ENCODE data around the gene DDX39A.

Gene DDX39A

DNA sequence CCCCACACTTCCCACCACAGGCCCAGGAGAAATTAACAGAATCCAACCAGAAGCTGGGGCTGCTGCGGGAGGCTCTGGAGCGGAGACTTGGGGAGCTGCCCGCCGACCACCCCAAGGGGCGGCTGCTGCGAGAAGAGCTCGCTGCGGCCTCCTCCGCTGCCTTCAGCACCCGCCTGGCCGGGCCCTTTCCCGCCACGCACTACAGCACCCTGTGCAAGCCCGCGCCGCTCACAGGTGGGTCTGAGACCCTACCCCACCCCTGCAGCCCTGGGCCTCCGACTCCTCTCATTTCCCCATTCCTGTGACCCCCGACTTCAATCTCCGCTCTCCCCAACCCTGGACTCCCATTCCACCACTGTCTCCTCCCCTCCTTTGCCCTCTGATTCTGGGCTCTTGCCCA is 31.7 kb upstream of the DDX39A start:
- H2BK5ac ChIP-seq (ENCODE audit: low read depth, low read length, poor library complexity, severe bottlenecking), result no peak overlapping the region
- H2BK12ac ChIP-seq (ENCODE audit: low read length in 2 of 2), result no peak overlapping the region
- H3K79me1 ChIP-seq (replicated peaks; ENCODE audit: low read length, poor library complexity, severe bottlenecking), result peaks cover 8% of the 10 kb centered on the region
- H3K36me3 ChIP-seq (ENCODE audit: control insufficient read depth in 1 of 2, insufficient read depth in 2 of 2, low read depth in 1 of 2, low read length in 2 of 2), result peaks cover 68 to 73% of the 10 kb centered on the region in 2 experiments
- no peak overlapping the region for H3K27ac ChIP-seq (ENCODE audit: low read length, poor library complexity, severe bottlenecking)
- H3K14ac ChIP-seq (ENCODE audit: low read length in 2 of 2), result no peak overlapping the region
- H2BK15ac ChIP-seq (ENCODE audit: low read depth, poor library complexity, severe bottlenecking), result no peak overlapping the region
- no peak overlapping the region for H2AFZ ChIP-seq (ENCODE audit: low read depth, low read length)
- H3K18ac ChIP-seq (ENCODE audit: low read depth in 1 of 2, low read length in 2 of 2), result no peak overlapping the region
- H3K4me1 ChIP-seq (ENCODE audit: control insufficient read depth, insufficient read depth, low read depth, low read length), result peaks cover 3% of the 10 kb centered on the region
- H3K23ac ChIP-seq (ENCODE audit: low read length in 2 of 2), result no peak overlapping the region
- no peak overlapping the region for H4K8ac ChIP-seq (ENCODE audit: low read length)
- DNase-seq, result no peak
- H3K9ac ChIP-seq (ENCODE audit: low read length), result no peak overlapping the region
- no peaks in the 10 kb centered on the region for H3K9me3 ChIP-seq (ENCODE audit: control insufficient read depth, low read length)
- H3K4me3 ChIP-seq (ENCODE audit: insufficient read depth in 1 of 2, low read depth in 1 of 2, low read length in 2 of 2), result no peak overlapping the region
- no peak overlapping the region for H3K4ac ChIP-seq (ENCODE audit: low read depth in 1 of 2, low read length in 2 of 2)
- no peak overlapping the region for H2AK5ac ChIP-seq (ENCODE audit: low read length, severe bottlenecking)
- H4K91ac ChIP-seq (ENCODE audit: low read length), result no peak overlapping the region
- over 99% methylated on average over 19 of the region's 19 CpGs for WGBS
- no peaks in the 10 kb centered on the region for H3K27me3 ChIP-seq (ENCODE audit: control insufficient read depth in 1 of 2, insufficient read depth in 1 of 2, low read length in 2 of 2)
- H2BK120ac ChIP-seq (ENCODE audit: low read depth, low read length), result no peak overlapping the region
- no peak overlapping the region for H3K4me2 ChIP-seq (ENCODE audit: low read length, poor library complexity, severe bottlenecking)

GRCh38 chr19:14450168-14450874 is 31.2 kb upstream of the DDX39A start:
- peaks cover 8% of the 10 kb centered on the region for H3K79me1 ChIP-seq (replicated peaks; ENCODE audit: low read length, poor library complexity, severe bottlenecking)
- no peak overlapping the region for H4K91ac ChIP-seq (ENCODE audit: low read length)
- H3K4me2 ChIP-seq (ENCODE audit: low read length, poor library complexity, severe bottlenecking), result no peak overlapping the region
- no peak overlapping the region for H3K4me3 ChIP-seq (ENCODE audit: insufficient read depth in 1 of 2, low read depth in 1 of 2, low read length in 2 of 2)
- peak; percentile 55 for DNase-seq
- 77% methylated on average over 29 of the region's 30 CpGs for WGBS
- no peak overlapping the region for H2BK120ac ChIP-seq (ENCODE audit: low read depth, low read length)
- H3K4me1 ChIP-seq (ENCODE audit: control insufficient read depth, insufficient read depth, low read depth, low read length), result peaks cover 3% of the 10 kb centered on the region
- no peak overlapping the region for H2BK5ac ChIP-seq (ENCODE audit: low read depth, low read length, poor library complexity, severe bottlenecking)
- H3K9ac ChIP-seq (ENCODE audit: low read length), result no peak overlapping the region
- H2AK5ac ChIP-seq (ENCODE audit: low read length, severe bottlenecking), result no peak overlapping the region
- no peak overlapping the region for H3K23ac ChIP-seq (ENCODE audit: low read length in 2 of 2)
- no peak overlapping the region for H4K8ac ChIP-seq (ENCODE audit: low read length)
- no peaks in the 10 kb centered on the region for H3K27me3 ChIP-seq (ENCODE audit: control insufficient read depth in 1 of 2, insufficient read depth in 1 of 2, low read length in 2 of 2)
- H3K27ac ChIP-seq (ENCODE audit: low read length, poor library complexity, severe bottlenecking), result no peak overlapping the region
- H2BK15ac ChIP-seq (ENCODE audit: low read depth, poor library complexity, severe bottlenecking), result no peak overlapping the region
- no peaks in the 10 kb centered on the region for H3K9me3 ChIP-seq (ENCODE audit: control insufficient read depth, low read length)
- H3K14ac ChIP-seq (ENCODE audit: low read length in 2 of 2), result no peak overlapping the region
- peaks cover 66 to 73% of the 10 kb centered on the region in 2 experiments for H3K36me3 ChIP-seq (ENCODE audit: control insufficient read depth in 1 of 2, insufficient read depth in 2 of 2, low read depth in 1 of 2, low read length in 2 of 2)
- H2BK12ac ChIP-seq (ENCODE audit: low read length in 2 of 2), result no peak overlapping the region
- H3K4ac ChIP-seq (ENCODE audit: low read depth in 1 of 2, low read length in 2 of 2), result no peak overlapping the region
- H2AFZ ChIP-seq (ENCODE audit: low read depth, low read length), result no peak overlapping the region
- no peak overlapping the region for H3K18ac ChIP-seq (ENCODE audit: low read depth in 1 of 2, low read length in 2 of 2)

- Histone ChIP-seq H3K79me1 (replicated peaks; ENCODE audit: low read length, poor library complexity, severe bottlenecking) (peaks cover 8% of the 10 kb centered on the region), H3K23ac (ENCODE audit: low read length in 2 of 2) (no peak overlapping the region), H2BK15ac (ENCODE audit: low read depth, poor library complexity, severe bottlenecking) (no peak overlapping the region), H3K27me3 (ENCODE audit: control insufficient read depth in 1 of 2, insufficient read depth in 1 of 2, low read length in 2 of 2) (no peaks in the 10 kb centered on the region), H3K4ac (ENCODE audit: low read depth in 1 of 2, low read length in 2 of 2) (no peak overlapping the region), H3K14ac (ENCODE audit: low read length in 2 of 2) (no peak overlapping the region), H3K18ac (ENCODE audit: low read depth in 1 of 2, low read length in 2 of 2) (no peak overlapping the region), H3K36me3 (ENCODE audit: control insufficient read depth in 1 of 2, insufficient read depth in 2 of 2, low read depth in 1 of 2, low read length in 2 of 2) (peaks cover 72 to 74% of the 10 kb centered on the region in 2 experiments), H2AFZ (ENCODE audit: low read depth, low read length) (no peak overlapping the region), H3K9ac (ENCODE audit: low read length) (no peak overlapping the region), H3K27ac (ENCODE audit: low read length, poor library complexity, severe bottlenecking) (no peak overlapping the region), H4K8ac (ENCODE audit: low read length) (no peak overlapping the region), H3K4me3 (ENCODE audit: insufficient read depth in 1 of 2, low read depth in 1 of 2, low read length in 2 of 2) (no peak overlapping the region), H2AK5ac (ENCODE audit: low read length, severe bottlenecking) (no peak overlapping the region), H4K91ac (ENCODE audit: low read length) (no peak overlapping the region), H3K4me2 (ENCODE audit: low read length, poor library complexity, severe bottlenecking) (no peak overlapping the region), H2BK5ac (ENCODE audit: low read depth, low read length, poor library complexity, severe bottlenecking) (no peak overlapping the region), H3K9me3 (ENCODE audit: control insufficient read depth, low read length) (no peaks in the 10 kb centered on the region), H3K4me1 (ENCODE audit: control insufficient read depth, insufficient read depth, low read depth, low read length) (peaks cover 3% of the 10 kb centered on the region), H2BK12ac (ENCODE audit: low read length in 2 of 2) (no peak overlapping the region), H2BK120ac (ENCODE audit: low read depth, low read length) (no peak overlapping the region)
- DNase-seq, result no peak
- 97% methylated on average over 5 of the region's 6 CpGs for WGBS
These were observed 30.2 kb upstream of the DDX39A start for GRCh38 chr19:14449321-14449720.

GRCh38 chr19:14446336-14447036 is 27.3 kb upstream of the DDX39A start:
- no peak overlapping the region for H3K4me3 ChIP-seq (ENCODE audit: insufficient read depth in 1 of 2, low read depth in 1 of 2, low read length in 2 of 2)
- H3K27ac ChIP-seq (ENCODE audit: low read length, poor library complexity, severe bottlenecking), result no peak overlapping the region
- no peak overlapping the region for H2AK5ac ChIP-seq (ENCODE audit: low read length, severe bottlenecking)
- no peak overlapping the region for H4K91ac ChIP-seq (ENCODE audit: low read length)
- WGBS, result 97% methylated on average over 10 of the region's 10 CpGs
- no peak overlapping the region for H3K14ac ChIP-seq (ENCODE audit: low read length in 2 of 2)
- H3K36me3 ChIP-seq (ENCODE audit: control insufficient read depth in 1 of 2, insufficient read depth in 2 of 2, low read depth in 1 of 2, low read length in 2 of 2), result peaks cover 82% of the 10 kb centered on the region in 2 experiments
- H3K9ac ChIP-seq (ENCODE audit: low read length), result no peak overlapping the region
- no peak overlapping the region for H3K23ac ChIP-seq (ENCODE audit: low read length in 2 of 2)
- DNase-seq, result no peak
- H3K18ac ChIP-seq (ENCODE audit: low read depth in 1 of 2, low read length in 2 of 2), result no peak overlapping the region
- no peak overlapping the region for H2BK120ac ChIP-seq (ENCODE audit: low read depth, low read length)
- no peak overlapping the region for H4K8ac ChIP-seq (ENCODE audit: low read length)
- no peak overlapping the region for H2BK15ac ChIP-seq (ENCODE audit: low read depth, poor library complexity, severe bottlenecking)
- peaks cover 8% of the 10 kb centered on the region for H3K79me1 ChIP-seq (replicated peaks; ENCODE audit: low read length, poor library complexity, severe bottlenecking)
- H3K4me2 ChIP-seq (ENCODE audit: low read length, poor library complexity, severe bottlenecking), result no peak overlapping the region
- no peak overlapping the region for H2BK5ac ChIP-seq (ENCODE audit: low read depth, low read length, poor library complexity, severe bottlenecking)
- no peaks in the 10 kb centered on the region for H3K9me3 ChIP-seq (ENCODE audit: control insufficient read depth, low read length)
- no peak overlapping the region for H3K4ac ChIP-seq (ENCODE audit: low read depth in 1 of 2, low read length in 2 of 2)
- no peak overlapping the region for H2BK12ac ChIP-seq (ENCODE audit: low read length in 2 of 2)
- H2AFZ ChIP-seq (ENCODE audit: low read depth, low read length), result no peak overlapping the region
- no peaks in the 10 kb centered on the region for H3K27me3 ChIP-seq (ENCODE audit: control insufficient read depth in 1 of 2, insufficient read depth in 1 of 2, low read length in 2 of 2)
- H3K4me1 ChIP-seq (ENCODE audit: control insufficient read depth, insufficient read depth, low read depth, low read length), result peaks cover 3% of the 10 kb centered on the region
